ENCODE measurements around the gene NFYC.

The NFYC gene

GRCh38 chr1:40802078-40802741 is 110.7 kb downstream of the NFYC start:
- no peak for DNase-seq

DNA sequence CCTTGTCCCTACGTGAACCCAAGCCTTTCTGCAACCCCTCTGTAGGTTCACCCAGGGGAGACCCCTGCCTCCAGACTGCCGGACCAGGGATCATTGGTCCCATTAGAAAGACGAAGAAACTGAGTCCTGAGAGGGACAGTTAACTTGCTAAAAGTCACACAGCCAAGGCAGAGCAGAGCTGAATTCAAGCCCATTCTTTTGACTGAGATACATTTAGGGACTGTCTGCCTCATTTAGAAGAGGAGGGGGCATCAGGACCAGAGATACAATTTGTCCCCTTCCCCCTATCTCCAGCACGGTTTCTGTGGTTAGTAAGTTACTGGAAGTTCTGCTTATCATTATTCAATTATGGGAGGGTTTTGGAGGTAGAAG is 111.2 kb downstream of the NFYC start:
- no peak for DNase-seq

DNA sequence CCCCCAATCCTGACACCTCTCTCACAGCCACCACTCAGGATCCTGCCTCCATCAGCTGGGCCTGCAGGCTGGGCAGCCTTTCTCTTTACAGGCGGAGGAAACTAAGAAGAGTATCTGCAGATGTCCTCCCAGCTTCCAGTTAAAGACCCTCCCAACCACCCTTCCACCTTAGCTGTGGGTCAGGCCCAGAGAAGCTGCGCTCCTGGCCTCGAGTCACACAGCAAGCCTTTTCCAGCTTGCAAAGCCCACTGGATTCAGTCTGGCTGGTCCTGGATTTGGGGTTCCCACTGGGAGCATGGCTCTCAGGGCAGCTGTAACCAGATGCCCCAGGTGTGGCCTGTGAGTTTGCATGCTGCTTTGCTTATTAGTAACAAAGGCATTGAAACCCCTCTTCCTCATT is 111.9 kb downstream of the NFYC start:
- DNase-seq, result no peak

DNA sequence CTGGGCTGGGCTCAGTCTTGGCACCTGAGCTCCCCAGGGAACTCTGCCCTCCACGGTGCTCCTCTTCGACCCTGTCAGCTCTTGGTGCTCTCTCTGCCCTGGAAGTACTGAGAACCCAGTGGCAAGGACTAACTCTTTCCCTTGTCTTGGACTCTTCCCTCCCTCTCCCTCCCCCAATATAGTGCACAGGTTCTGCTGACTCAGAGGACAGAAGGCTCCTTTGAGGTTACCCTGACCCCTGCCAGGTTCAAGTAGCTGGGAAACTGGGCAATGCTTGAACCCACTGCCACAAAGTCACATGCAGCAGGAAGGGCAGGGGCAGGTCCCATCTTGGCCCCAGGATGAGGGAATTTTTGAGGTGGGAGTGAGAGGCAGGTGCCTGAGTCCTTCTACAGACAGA is 112.4 kb downstream of the NFYC start:
- DNase-seq, result no peak

- no peak for DNase-seq
These were observed 114.7 kb downstream of the NFYC start for GRCh38 chr1:40806240-40806639.

DNA sequence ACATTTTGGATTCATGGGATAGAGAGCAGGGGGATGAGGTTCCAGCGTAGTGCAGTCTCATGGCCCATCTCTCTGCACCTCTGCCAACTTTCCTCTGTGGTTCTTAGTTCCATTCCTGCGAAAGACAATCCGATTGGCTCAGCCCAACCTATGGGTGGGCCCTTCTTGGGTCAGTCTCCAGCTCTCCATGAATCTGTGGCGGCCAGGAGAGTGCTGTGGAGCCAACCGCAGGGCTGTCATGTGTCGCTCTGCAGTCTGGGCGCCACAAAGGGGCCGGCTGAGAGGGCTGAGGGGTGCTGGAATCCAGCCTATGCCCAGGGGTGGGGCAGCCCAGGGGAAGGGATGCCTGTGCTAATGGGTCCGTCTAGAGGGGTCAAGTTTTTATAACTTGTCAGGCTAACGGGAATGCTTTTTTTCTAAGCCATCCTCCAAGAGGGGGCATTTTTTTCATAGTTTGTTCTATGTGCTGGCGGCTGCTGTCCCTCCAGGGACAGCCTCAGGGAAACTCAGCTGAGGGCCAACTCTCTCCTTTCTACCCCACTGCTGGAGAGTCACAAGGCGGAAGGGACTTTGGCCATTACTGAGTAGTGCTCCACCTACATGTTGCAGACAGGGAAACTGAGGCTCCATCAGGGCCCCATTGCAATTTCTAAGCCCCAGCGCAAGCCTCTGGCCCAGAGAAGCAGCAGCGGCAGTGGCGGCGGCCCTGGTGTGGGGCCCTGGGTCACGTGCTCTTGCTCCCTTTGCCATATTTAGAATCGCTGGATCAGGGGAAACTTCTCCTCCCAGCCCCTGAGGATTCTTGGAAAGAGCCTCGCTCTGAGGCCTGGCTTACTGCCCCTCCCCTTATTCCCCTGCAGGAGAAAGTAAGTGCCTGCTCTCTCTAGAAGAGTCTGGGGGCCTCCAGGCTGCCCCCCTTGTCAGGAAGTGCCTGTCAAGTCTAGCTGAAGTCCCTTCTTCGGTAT is 115.5 kb downstream of the NFYC start:
- DNase-seq, result no peak

- DNase-seq, result no peak
These were observed 116.5 kb downstream of the NFYC start for GRCh38 chr1:40808002-40808401.

DNA sequence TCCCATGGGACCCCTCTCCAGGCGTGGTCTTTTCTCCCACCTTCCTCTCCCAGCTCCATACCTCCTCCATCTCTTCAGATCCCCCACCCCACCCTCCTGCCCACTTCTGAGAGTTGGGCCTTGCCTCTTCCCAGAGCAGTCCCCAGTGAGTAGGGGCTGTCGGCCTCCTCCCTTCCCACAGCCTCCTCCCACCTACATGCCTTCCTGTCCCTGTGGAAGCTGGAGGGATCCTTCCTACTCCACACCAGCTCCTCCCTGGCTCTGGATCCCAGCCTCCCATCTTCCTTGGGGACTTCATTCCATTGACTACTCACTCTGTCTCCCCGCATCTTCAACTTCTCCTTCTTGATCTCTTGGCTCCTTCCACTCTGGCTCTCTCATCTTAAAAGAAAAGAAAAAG is 116.9 kb downstream of the NFYC start:
- no peak for DNase-seq

GRCh38 chr1:40808909-40809308 is 117.4 kb downstream of the NFYC start:
- no peak for DNase-seq

GRCh38 chr1:40810927-40811326 is 119.4 kb downstream of the NFYC start:
- no peak for DNase-seq

DNA sequence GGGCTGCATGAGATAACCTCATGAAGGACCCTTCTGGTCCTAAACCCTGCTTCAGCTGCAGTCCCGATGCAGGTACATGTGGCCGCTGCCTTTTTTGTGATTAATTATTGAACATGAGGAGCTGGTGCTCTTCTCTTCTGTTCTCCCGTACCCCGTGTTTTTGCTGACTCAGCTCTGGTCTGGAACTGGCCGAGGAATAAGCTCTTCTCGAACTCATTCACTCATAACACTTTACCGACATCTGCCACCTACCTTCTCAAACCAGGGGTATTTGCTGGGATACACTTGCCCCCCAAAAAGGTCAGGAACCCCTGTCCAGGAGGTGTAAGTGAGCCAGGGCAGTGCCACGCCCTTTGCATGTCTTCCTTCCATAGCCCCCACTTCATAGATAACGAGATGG is 123.9 kb downstream of the NFYC start:
- no peak for DNase-seq

GRCh38 chr1:40817791-40818263 is 126.3 kb downstream of the NFYC start:
- no peak for DNase-seq

- no peak for DNase-seq
These were observed 126.9 kb downstream of the NFYC start for GRCh38 chr1:40818264-40818961.

DNA sequence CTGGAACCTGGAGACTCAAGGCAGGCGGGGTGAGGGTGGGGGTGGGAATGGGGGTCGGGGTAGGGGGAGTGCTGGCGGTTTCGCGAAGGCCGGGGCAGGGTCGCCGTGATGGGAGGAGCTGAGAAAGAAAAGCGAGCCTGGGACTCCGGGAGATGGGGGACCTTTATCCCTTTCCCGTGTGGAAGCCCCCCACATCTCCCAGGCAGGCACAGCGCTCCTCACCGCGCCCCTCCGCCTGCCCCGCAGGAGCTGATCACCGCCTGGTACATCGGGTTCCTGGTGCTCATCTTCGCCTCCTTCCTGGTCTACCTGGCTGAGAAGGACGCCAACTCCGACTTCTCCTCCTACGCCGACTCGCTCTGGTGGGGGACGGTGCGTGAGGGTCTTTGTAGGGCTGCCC is 127.6 kb downstream of the NFYC start:
- no peak for DNase-seq

DNA sequence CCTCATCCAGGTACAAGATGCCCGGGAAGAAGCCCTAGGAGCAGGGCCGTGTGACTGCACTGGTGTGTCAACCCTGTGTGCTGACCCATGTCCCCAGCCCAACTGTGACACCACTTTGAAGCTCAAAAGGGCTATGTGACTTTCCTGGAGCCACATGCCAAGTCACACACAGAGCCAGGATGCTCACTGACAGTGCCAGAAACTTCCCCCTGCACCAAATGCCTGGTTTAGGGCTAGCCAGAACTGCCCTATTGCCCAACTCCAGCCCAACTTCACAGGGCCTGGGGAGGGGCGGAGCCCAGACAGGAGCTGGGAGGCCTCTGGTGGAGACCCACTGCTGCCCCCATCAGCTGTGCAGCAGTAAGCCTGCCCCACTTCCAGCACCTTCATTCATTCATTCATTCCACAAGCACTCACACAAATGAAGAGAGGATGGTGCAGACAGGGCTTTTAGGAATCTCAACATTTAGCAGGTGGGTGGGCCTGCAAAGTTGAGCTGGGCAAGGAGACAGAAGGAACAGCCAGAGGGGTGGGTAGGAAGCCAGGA is 128.8 kb downstream of the NFYC start:
- no peak for DNase-seq

Measured in NCI-H2081 treated with DMSO at 0.1 percent for 48 hours (cell line).